DOHH2 (cell line): ENCODE results near the gene KAT6B.

Source experiments
- EZH2phosphoT487 ChIP-seq: fragments of 200-600 bp; sonication (generic); IDR thresholded peaks from 2 replicates; pipeline ENCODE4 v1.6.1; 2017; ENCODE audit warnings: borderline replicate concordance, mild to moderate bottlenecking, antibody characterized with exemption, low read length, moderate library complexity, mixed read lengths
- TF ChIP-seq, protein P1 (sequence below): fragments of 200-600 bp; sonication (generic); IDR thresholded peaks from one replicate; pipeline ENCODE4 v1.5.1; 2014; ENCODE audit warnings: antibody characterized with exemption, mild to moderate bottlenecking, low read depth, low read length; ENCODE audit not compliant: poor library complexity, severe bottlenecking

DNA sequence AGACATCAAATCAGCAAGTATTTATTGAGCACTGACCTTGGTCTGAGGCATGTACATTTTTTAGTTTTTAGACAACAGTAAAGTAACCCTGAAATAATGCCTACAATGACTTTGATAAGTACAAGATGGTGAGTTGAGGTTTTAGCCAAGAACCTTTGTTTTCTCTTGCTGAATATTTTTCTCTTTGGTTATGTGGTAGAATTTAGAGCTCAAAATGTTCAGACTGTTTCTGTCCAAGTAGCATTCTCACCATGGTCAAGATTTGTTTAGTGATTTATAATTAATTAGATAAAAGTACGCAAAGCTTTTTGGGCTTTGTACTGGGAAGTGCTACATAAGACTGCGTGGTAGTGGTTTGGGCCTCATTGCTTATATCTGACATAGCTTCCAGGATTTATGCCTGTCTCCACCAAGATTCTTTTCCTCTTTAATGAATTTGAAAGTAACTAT is 102.4 kb downstream of the KAT6B start:
- TF ChIP-seq, protein P1, sequence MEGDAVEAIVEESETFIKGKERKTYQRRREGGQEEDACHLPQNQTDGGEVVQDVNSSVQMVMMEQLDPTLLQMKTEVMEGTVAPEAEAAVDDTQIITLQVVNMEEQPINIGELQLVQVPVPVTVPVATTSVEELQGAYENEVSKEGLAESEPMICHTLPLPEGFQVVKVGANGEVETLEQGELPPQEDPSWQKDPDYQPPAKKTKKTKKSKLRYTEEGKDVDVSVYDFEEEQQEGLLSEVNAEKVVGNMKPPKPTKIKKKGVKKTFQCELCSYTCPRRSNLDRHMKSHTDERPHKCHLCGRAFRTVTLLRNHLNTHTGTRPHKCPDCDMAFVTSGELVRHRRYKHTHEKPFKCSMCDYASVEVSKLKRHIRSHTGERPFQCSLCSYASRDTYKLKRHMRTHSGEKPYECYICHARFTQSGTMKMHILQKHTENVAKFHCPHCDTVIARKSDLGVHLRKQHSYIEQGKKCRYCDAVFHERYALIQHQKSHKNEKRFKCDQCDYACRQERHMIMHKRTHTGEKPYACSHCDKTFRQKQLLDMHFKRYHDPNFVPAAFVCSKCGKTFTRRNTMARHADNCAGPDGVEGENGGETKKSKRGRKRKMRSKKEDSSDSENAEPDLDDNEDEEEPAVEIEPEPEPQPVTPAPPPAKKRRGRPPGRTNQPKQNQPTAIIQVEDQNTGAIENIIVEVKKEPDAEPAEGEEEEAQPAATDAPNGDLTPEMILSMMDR, result no peak
- no peak for TF ChIP-seq EZH2phosphoT487
